Measurements from ENCODE around the gene GID4.

Gene GID4

DNA sequence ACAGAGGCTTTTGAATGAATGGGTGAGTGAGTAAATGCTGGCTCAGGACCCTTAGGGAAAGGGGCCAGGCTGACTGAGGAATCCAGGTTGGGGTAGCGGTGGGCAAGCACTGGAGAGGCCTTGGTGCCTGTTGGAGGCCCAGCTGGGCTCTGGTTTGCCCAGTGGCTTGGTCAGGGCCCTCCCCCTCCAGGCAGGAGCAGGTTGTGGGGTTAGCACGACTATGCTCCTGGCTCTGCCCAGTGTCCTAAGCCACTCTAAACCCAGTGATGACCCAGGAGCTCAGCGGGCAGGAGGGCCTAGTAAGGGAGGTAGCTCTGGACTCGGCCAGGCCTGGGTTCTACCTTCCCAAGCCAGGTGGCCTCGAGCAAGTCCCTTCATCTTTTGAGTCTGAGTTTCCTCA is 76.9 kb downstream of the GID4 start:
- no peak for DNase-seq
- intact Hi-C loops (cut with DNase I) = no loop called here

DNA sequence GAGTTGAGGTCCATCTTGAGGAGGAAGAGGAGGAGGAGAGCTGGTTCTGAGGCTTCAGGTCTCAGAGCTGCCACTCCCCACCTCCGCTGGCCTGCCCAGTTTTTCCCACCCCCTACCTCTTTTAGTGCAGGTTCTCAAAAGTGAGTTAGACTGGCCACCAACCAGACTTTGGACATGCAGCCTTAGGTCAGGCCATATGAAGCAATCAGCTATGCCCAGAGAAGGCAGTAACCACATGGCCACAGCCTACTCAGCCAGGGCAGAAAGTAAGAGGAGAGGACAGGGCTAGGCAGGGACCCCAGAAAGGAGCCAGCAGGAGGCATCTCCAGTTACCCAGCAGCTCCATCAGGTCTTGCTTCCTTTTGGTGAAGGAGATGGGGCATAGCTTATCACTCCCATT is 78.3 kb downstream of the GID4 start:
- DNase-seq = no peak
- intact Hi-C loops (cut with DNase I) = no loop called here
